ENCODE data around the gene SPATC1L. TPM values are rescaled to one million over a fixed set of nuclear protein-coding genes. Genes with fewer than 3 reads are reported as not detected.
A peak's percentile ranks its signal among the peaks of the same experiment; 100 is the strongest.
"Not testable (repeated sequence)": the region's sequence is repeated elsewhere in the genome, so short reads cannot be mapped to it uniquely, and the experiment has no call there.

The SPATC1L gene
- total RNA-seq, 2 donors from 2014 or later = 2.6 to 12.9 TPM

- no peak for DNase-seq
- Mint-ChIP-seq H3K36me3 (ENCODE audit: insufficient read depth in 2 of 2) (peaks cover 0 to 6% of the 10 kb centered on the region in 2 donors), H3K4me3 (no peak overlapping the region), H3K4me1 (ENCODE audit: low read depth) (no peaks in the 10 kb centered on the region), H3K27ac (no peak overlapping the region), H3K9me3 (no peaks in the 10 kb centered on the region), H3K27me3 (ENCODE audit: low read depth) (peaks cover 7% of the 10 kb centered on the region)
- no peak for ATAC-seq (replicated peaks in 1 of 2)
Observed at GRCh38 chr21:46189959-46190490, 5.8 kb upstream of the SPATC1L start.

GRCh38 chr21:46189213-46189958, 5.1 kb upstream of the SPATC1L start:
- peaks cover 11% of the 10 kb centered on the region for H3K27me3 Mint-ChIP-seq (ENCODE audit: low read depth)

GRCh38 chr21:46188226-46189212, 4.3 kb upstream of the SPATC1L start:
- ATAC-seq (replicated peaks in 1 of 2) (no peak), DNase-seq (no peak)
- Mint-ChIP-seq H3K9me3 (no peaks in the 10 kb centered on the region), H3K4me3 (no peak overlapping the region), H3K36me3 (ENCODE audit: insufficient read depth in 2 of 2) (peaks cover 0 to 3% of the 10 kb centered on the region in 2 donors), H3K27me3 (ENCODE audit: low read depth) (peaks cover 11% of the 10 kb centered on the region), H3K4me1 (ENCODE audit: low read depth) (no peaks in the 10 kb centered on the region), H3K27ac (no peak overlapping the region)

More at GRCh38 chr21:46189213-46189958, 5.1 kb upstream of the SPATC1L start:
- no peak overlapping the region for H3K27ac Mint-ChIP-seq
- ATAC-seq (replicated peaks in 1 of 2) (no peak), DNase-seq (no peak)
- H3K4me1 Mint-ChIP-seq (ENCODE audit: low read depth) = no peaks in the 10 kb centered on the region
- no peaks in the 10 kb centered on the region for H3K9me3 Mint-ChIP-seq
- peaks cover 0 to 6% of the 10 kb centered on the region in 2 donors for H3K36me3 Mint-ChIP-seq (ENCODE audit: insufficient read depth in 2 of 2)
- H3K4me3 Mint-ChIP-seq = no peak overlapping the region

- Mint-ChIP-seq H3K36me3 (ENCODE audit: insufficient read depth in 2 of 2) (no peaks in the 10 kb centered on the region), H3K4me3 (no peak overlapping the region), H3K4me1 (ENCODE audit: low read depth) (no peaks in the 10 kb centered on the region), H3K27me3 (ENCODE audit: low read depth) (peaks cover 11% of the 10 kb centered on the region), H3K27ac (no peak overlapping the region), H3K9me3 (no peaks in the 10 kb centered on the region)
- no peak for ATAC-seq (replicated peaks in 1 of 2)
- DNase-seq = no peak
Observed at GRCh38 chr21:46187814-46188213, 3.6 kb upstream of the SPATC1L start.

GRCh38 chr21:46187261-46187660, 3.0 kb upstream of the SPATC1L start:
- Mint-ChIP-seq H3K27me3 (ENCODE audit: low read depth) (peaks cover 11% of the 10 kb centered on the region), H3K27ac (no peak overlapping the region), H3K4me1 (ENCODE audit: low read depth) (no peaks in the 10 kb centered on the region), H3K36me3 (ENCODE audit: insufficient read depth in 2 of 2) (no peaks in the 10 kb centered on the region), H3K9me3 (no peaks in the 10 kb centered on the region), H3K4me3 (no peak overlapping the region)
- DNase-seq = no peak
- ATAC-seq (replicated peaks in 1 of 2) = no peak

GRCh38 chr21:46185716-46186115, 1.5 kb upstream of the SPATC1L start:
- peaks cover 11% of the 10 kb centered on the region for H3K27me3 Mint-ChIP-seq (ENCODE audit: low read depth)
- H3K27ac Mint-ChIP-seq = no peak overlapping the region
- ATAC-seq (replicated peaks in 1 of 2) (no peak), DNase-seq (no peak)
- H3K4me3 Mint-ChIP-seq = peak overlapping the region in 1 of 2 donors; percentile 96
- H3K9me3 Mint-ChIP-seq = no peaks in the 10 kb centered on the region
- no peaks in the 10 kb centered on the region for H3K4me1 Mint-ChIP-seq (ENCODE audit: low read depth)
- no peaks in the 10 kb centered on the region for H3K36me3 Mint-ChIP-seq (ENCODE audit: insufficient read depth in 2 of 2)

GRCh38 chr21:46184625-46185555, 631 bp upstream of the SPATC1L start:
- peaks cover 11% of the 10 kb centered on the region for H3K27me3 Mint-ChIP-seq (ENCODE audit: low read depth)
- H3K4me3 Mint-ChIP-seq = peak overlapping the region; percentile 67 to 96
- H3K36me3 Mint-ChIP-seq (ENCODE audit: insufficient read depth in 2 of 2) = no peaks in the 10 kb centered on the region
- DNase-seq (peak; percentile 79 to 85), ATAC-seq (replicated peaks in 1 of 2) (peak; percentile 87 to 95)
- no peaks in the 10 kb centered on the region for H3K4me1 Mint-ChIP-seq (ENCODE audit: low read depth)
- H3K27ac Mint-ChIP-seq = peak overlapping the region; percentile 89
- no peaks in the 10 kb centered on the region for H3K9me3 Mint-ChIP-seq

- H3K27ac Mint-ChIP-seq; H3K36me3 Mint-ChIP-seq (ENCODE audit: insufficient read depth in 2 of 2); DNase-seq; ATAC-seq (replicated peaks in 1 of 2); H3K9me3 Mint-ChIP-seq; H3K4me1 Mint-ChIP-seq (ENCODE audit: low read depth): not testable (repeated sequence)
- peak overlapping the region; percentile 29 to 49 for H3K4me3 Mint-ChIP-seq
- peaks cover 11% of the 10 kb centered on the region for H3K27me3 Mint-ChIP-seq (ENCODE audit: low read depth)
Observed at GRCh38 chr21:46183337-46183909, 836 bp downstream of the SPATC1L start.

- H3K27ac Mint-ChIP-seq = no peak overlapping the region
- H3K4me3 Mint-ChIP-seq = peak overlapping the region; percentile 29 to 49
- ATAC-seq (replicated peaks in 1 of 2) (no peak), DNase-seq (no peak)
- peaks cover 11% of the 10 kb centered on the region for H3K27me3 Mint-ChIP-seq (ENCODE audit: low read depth)
- peaks cover under 1% of the 10 kb centered on the region in 2 donors for H3K9me3 Mint-ChIP-seq
- no peaks in the 10 kb centered on the region for H3K4me1 Mint-ChIP-seq (ENCODE audit: low read depth)
- H3K36me3 Mint-ChIP-seq (ENCODE audit: insufficient read depth in 2 of 2) = peaks cover 0 to under 1% of the 10 kb centered on the region in 2 donors
Observed at GRCh38 chr21:46182548-46183336, 1.5 kb downstream of the SPATC1L start.

GRCh38 chr21:46181953-46182547, 2.2 kb downstream of the SPATC1L start:
- peaks cover 11% of the 10 kb centered on the region for H3K27me3 Mint-ChIP-seq (ENCODE audit: low read depth)
- no peak overlapping the region for H3K27ac Mint-ChIP-seq
- DNase-seq = no peak
- no peak for ATAC-seq (replicated peaks in 1 of 2)
- H3K9me3 Mint-ChIP-seq = peaks cover 1% of the 10 kb centered on the region in 2 donors
- no peaks in the 10 kb centered on the region for H3K4me1 Mint-ChIP-seq (ENCODE audit: low read depth)
- peaks cover 0 to 1% of the 10 kb centered on the region in 2 donors for H3K36me3 Mint-ChIP-seq (ENCODE audit: insufficient read depth in 2 of 2)
- H3K4me3 Mint-ChIP-seq = no peak overlapping the region

GRCh38 chr21:46181436-46181835, 2.8 kb downstream of the SPATC1L start:
- H3K4me1 Mint-ChIP-seq (ENCODE audit: low read depth) = no peaks in the 10 kb centered on the region
- ATAC-seq (replicated peaks in 1 of 2) (no peak), DNase-seq (no peak)
- peaks cover 11% of the 10 kb centered on the region for H3K27me3 Mint-ChIP-seq (ENCODE audit: low read depth)
- H3K9me3 Mint-ChIP-seq = peaks cover 1% of the 10 kb centered on the region in 2 donors
- peaks cover 0 to 1% of the 10 kb centered on the region in 2 donors for H3K36me3 Mint-ChIP-seq (ENCODE audit: insufficient read depth in 2 of 2)
- no peak overlapping the region for H3K4me3 Mint-ChIP-seq
- H3K27ac Mint-ChIP-seq = no peak overlapping the region
